Esophagus mucosa (tissue), 1 donor: ENCODE measurements around the gene CLEC10A. TPM values are rescaled to one million over a fixed set of nuclear protein-coding genes. Genes with fewer than 3 reads are reported as not detected.
"Not testable (repeated sequence)": the region's sequence is repeated elsewhere in the genome, so short reads cannot be mapped to it uniquely, and the experiment has no call there.

Source experiments
- ATAC-seq: fragments of 200-7000 bp; cut with Tn5 transposase; one replicate; pipeline ENCODE4 v1.9.1; 2020
- total RNA-seq: library from RNA; stranded (reverse); gene quantifications from one replicate; pipeline ENCODE4 v1.2.4, GENCODE V29; 2023
- donor health status: DM: yes; HTN: yes; CAD: no.

CLEC10A gene
- total RNA-seq, 1 donor from 2014 or later: 0.92 TPM

GRCh38 chr17:7068268-7068667, 11.8 kb downstream of the CLEC10A start:
- ATAC-seq: no peak

GRCh38 chr17:7067198-7067597, 12.9 kb downstream of the CLEC10A start:
- ATAC-seq: no peak

- ATAC-seq: no peak
These were observed 15.8 kb downstream of the CLEC10A start for GRCh38 chr17:7064261-7064660.

GRCh38 chr17:7063518-7064094, 16.4 kb downstream of the CLEC10A start:
- no peak for ATAC-seq

GRCh38 chr17:7060165-7060891, 19.7 kb downstream of the CLEC10A start:
- peak; percentile 75 for ATAC-seq

- peak; percentile 69 for ATAC-seq
These were observed 21.1 kb downstream of the CLEC10A start for GRCh38 chr17:7058831-7059447.

- no peak for ATAC-seq
These were observed 23.7 kb downstream of the CLEC10A start for GRCh38 chr17:7056386-7056785.

GRCh38 chr17:7050583-7050982, 29.5 kb downstream of the CLEC10A start:
- ATAC-seq: not testable (repeated sequence)

GRCh38 chr17:7048968-7049367, 31.1 kb downstream of the CLEC10A start:
- no peak for ATAC-seq

GRCh38 chr17:7047566-7047965, 32.5 kb downstream of the CLEC10A start:
- ATAC-seq: peak; percentile 30

- ATAC-seq: not testable (repeated sequence)
These were observed 33.2 kb downstream of the CLEC10A start for GRCh38 chr17:7046725-7047397.

- peak; percentile 87 for ATAC-seq
These were observed 33.8 kb downstream of the CLEC10A start for GRCh38 chr17:7046127-7046724.

- peak; percentile 45 for ATAC-seq
These were observed 34.4 kb downstream of the CLEC10A start for GRCh38 chr17:7045492-7046126.

- ATAC-seq: peak; percentile 7
These were observed 36.4 kb downstream of the CLEC10A start, which contains the start of gene SLC16A11 for GRCh38 chr17:7043497-7044198. Gene SLC16A11, minus strand, starts transcription at chr17:7044092. Its CDS starts 579 bp downstream, at chr17:7043513.

- ATAC-seq: peak; percentile 2
These were observed 36.9 kb downstream of the CLEC10A start for GRCh38 chr17:7043182-7043496.

GRCh38 chr17:7042501-7043181, 37.4 kb downstream of the CLEC10A start:
- ATAC-seq: no peak

- peak; percentile 1 for ATAC-seq
These were observed 38.2 kb downstream of the CLEC10A start for GRCh38 chr17:7041607-7042500.

GRCh38 chr17:7039832-7040231, 40.2 kb downstream of the CLEC10A start:
- no peak for ATAC-seq

GRCh38 chr17:7038025-7038862, 41.8 kb downstream of the CLEC10A start:
- no peak for ATAC-seq
